ENCODE data around the gene CITED1. TPM values are rescaled to one million over a fixed set of nuclear protein-coding genes. Genes with fewer than 3 reads are reported as not detected.

CITED1 gene
- total RNA-seq, 2 donors from 2014 or later, result 0.40 to 0.93 TPM

DNA sequence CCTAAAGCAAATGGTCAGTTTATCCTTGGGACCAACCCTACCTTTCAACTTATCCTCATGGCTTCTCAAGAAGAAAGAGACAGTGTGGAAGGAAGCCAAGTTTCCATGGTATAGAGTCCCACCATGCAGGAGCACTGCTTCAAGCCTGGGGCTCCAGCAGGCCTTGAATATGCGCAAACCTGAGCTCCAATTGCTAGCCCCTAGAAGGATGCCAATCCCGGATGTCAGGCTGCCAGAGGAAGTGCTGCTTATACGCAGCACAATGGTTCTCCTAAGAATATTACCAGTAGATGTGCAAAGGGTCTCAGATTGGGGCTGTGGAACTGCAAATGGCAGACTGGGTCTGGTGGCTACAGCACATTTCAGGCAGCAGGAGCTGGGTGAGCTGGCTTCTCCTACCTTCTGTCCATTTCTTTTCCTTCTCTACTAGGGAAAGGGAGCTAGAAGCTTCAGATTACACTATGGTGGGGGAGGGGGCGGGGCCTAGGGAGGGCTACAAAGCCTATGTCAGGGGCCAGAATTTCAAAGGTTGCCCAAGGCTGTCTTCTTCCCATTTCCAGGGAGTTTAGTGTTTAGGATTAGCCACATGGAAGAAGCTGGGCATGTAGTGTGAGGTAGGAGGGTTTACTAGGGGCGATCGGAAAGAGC lies 40.7 kb upstream of the CITED1 start:
- H3K27ac ChIP-seq (ENCODE audit: low read depth, low read length), result no peak overlapping the region
- Mint-ChIP-seq H3K4me1 (peaks cover 4% of the 10 kb centered on the region), H3K9me3 (peaks cover 28% of the 10 kb centered on the region), H3K36me3 (ENCODE audit: low read depth) (peaks cover 5% of the 10 kb centered on the region), H3K4me3 (no peak overlapping the region), H3K27me3 (ENCODE audit: insufficient read depth) (no peaks in the 10 kb centered on the region), H3K27ac (no peak overlapping the region)
- no peaks in the 10 kb centered on the region for H3K9me3 ChIP-seq (ENCODE audit: control insufficient read depth, low read length)
- 83 to 85% methylated on average over 2 to 5 of the region's 6 CpGs for WGBS, 2 experiments (ENCODE audit: insufficient coverage in 1 of 2, insufficient read length in 1 of 2)
- H3K9ac ChIP-seq (ENCODE audit: extremely low read depth, low read length, poor library complexity, severe bottlenecking), result no peak overlapping the region
- no peaks in the 10 kb centered on the region for H3K4me1 ChIP-seq (ENCODE audit: control insufficient read depth, insufficient read depth, low read length)
- DNase-seq, result peak; percentile 53
- no peaks in the 10 kb centered on the region for H3K27me3 ChIP-seq (ENCODE audit: control insufficient read depth, insufficient read depth, low read length, poor library complexity, severe bottlenecking)
- TF ChIP-seq, protein P1, sequence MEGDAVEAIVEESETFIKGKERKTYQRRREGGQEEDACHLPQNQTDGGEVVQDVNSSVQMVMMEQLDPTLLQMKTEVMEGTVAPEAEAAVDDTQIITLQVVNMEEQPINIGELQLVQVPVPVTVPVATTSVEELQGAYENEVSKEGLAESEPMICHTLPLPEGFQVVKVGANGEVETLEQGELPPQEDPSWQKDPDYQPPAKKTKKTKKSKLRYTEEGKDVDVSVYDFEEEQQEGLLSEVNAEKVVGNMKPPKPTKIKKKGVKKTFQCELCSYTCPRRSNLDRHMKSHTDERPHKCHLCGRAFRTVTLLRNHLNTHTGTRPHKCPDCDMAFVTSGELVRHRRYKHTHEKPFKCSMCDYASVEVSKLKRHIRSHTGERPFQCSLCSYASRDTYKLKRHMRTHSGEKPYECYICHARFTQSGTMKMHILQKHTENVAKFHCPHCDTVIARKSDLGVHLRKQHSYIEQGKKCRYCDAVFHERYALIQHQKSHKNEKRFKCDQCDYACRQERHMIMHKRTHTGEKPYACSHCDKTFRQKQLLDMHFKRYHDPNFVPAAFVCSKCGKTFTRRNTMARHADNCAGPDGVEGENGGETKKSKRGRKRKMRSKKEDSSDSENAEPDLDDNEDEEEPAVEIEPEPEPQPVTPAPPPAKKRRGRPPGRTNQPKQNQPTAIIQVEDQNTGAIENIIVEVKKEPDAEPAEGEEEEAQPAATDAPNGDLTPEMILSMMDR (conservative IDR thresholded peaks at IDR 0.05), result no peak
- no peaks in the 10 kb centered on the region for H3K36me3 ChIP-seq (ENCODE audit: control insufficient read depth, insufficient read depth, low read length)
- no peak overlapping the region for H3K4me3 ChIP-seq (ENCODE audit: low read length)

DNA sequence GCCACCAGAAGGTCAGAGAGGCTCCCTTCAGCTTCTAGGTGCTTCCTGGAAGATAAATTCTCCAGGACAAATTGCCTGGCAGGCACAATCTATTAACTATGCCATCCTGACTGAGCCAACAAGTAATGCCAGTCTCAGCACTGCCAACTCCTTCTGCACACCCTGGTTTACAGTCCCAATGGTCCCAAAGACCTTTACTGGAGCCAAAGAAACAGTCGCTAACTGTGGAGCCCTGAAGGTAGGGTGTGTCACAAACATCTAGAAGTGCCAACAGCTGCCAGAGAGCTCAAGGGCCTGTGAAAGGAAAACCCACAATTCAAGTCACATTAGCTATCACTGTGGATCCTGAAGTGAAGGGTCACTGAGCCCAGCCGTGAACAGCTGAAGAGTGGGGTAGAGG lies 34.9 kb upstream of the CITED1 start:
- H3K27ac Mint-ChIP-seq, result no peak overlapping the region
- H3K4me1 Mint-ChIP-seq, result no peaks in the 10 kb centered on the region
- Histone ChIP-seq H3K27ac (ENCODE audit: low read depth, low read length) (no peak overlapping the region), H3K9me3 (ENCODE audit: control insufficient read depth, low read length) (no peaks in the 10 kb centered on the region), H3K36me3 (ENCODE audit: control insufficient read depth, insufficient read depth, low read length) (no peaks in the 10 kb centered on the region), H3K9ac (ENCODE audit: extremely low read depth, low read length, poor library complexity, severe bottlenecking) (no peak overlapping the region), H3K27me3 (ENCODE audit: control insufficient read depth, insufficient read depth, low read length, poor library complexity, severe bottlenecking) (no peaks in the 10 kb centered on the region), H3K4me3 (ENCODE audit: low read length) (no peak overlapping the region), H3K4me1 (ENCODE audit: control insufficient read depth, insufficient read depth, low read length) (no peaks in the 10 kb centered on the region)
- TF ChIP-seq, protein P1 (conservative IDR thresholded peaks at IDR 0.05), result no peak
- H3K9me3 Mint-ChIP-seq, result peaks cover 36% of the 10 kb centered on the region
- no peak for DNase-seq
- peaks cover 1% of the 10 kb centered on the region for H3K36me3 Mint-ChIP-seq (ENCODE audit: low read depth)
- no peaks in the 10 kb centered on the region for H3K27me3 Mint-ChIP-seq (ENCODE audit: insufficient read depth)
- 80 to 81% methylated on average over 1 to 2 of the region's 2 CpGs for WGBS, 2 experiments (ENCODE audit: insufficient coverage in 1 of 2, insufficient read length in 1 of 2)
- no peak overlapping the region for H3K4me3 Mint-ChIP-seq

- Mint-ChIP-seq H3K36me3 (ENCODE audit: low read depth) (peaks cover 1% of the 10 kb centered on the region), H3K9me3 (peaks cover 37% of the 10 kb centered on the region), H3K27ac (no peak overlapping the region), H3K27me3 (ENCODE audit: insufficient read depth) (no peaks in the 10 kb centered on the region), H3K4me1 (no peaks in the 10 kb centered on the region), H3K4me3 (no peak overlapping the region)
- WGBS, 2 experiments (ENCODE audit: insufficient coverage in 1 of 2, insufficient read length in 1 of 2), result 90% methylated on average over 7 of the region's 7 CpGs; no CpG with 5 or more reads in 1 of the 2 experiments
- no peak for DNase-seq
- H3K4me3 ChIP-seq (ENCODE audit: low read length), result no peak overlapping the region
- no peak overlapping the region for H3K9ac ChIP-seq (ENCODE audit: extremely low read depth, low read length, poor library complexity, severe bottlenecking)
- H3K9me3 ChIP-seq (ENCODE audit: control insufficient read depth, low read length), result no peaks in the 10 kb centered on the region
- no peak overlapping the region for H3K27ac ChIP-seq (ENCODE audit: low read depth, low read length)
- H3K4me1 ChIP-seq (ENCODE audit: control insufficient read depth, insufficient read depth, low read length), result no peaks in the 10 kb centered on the region
- no peaks in the 10 kb centered on the region for H3K27me3 ChIP-seq (ENCODE audit: control insufficient read depth, insufficient read depth, low read length, poor library complexity, severe bottlenecking)
- TF ChIP-seq, protein P1 (conservative IDR thresholded peaks at IDR 0.05), result no peak
- H3K36me3 ChIP-seq (ENCODE audit: control insufficient read depth, insufficient read depth, low read length), result no peaks in the 10 kb centered on the region
Observed at GRCh38 chrX:72340041-72340440, 34.3 kb upstream of the CITED1 start.

Measured in endodermal cell (in vitro differentiated cells).